ENCODE results near the gene RYR1.

RYR1 gene

DNA sequence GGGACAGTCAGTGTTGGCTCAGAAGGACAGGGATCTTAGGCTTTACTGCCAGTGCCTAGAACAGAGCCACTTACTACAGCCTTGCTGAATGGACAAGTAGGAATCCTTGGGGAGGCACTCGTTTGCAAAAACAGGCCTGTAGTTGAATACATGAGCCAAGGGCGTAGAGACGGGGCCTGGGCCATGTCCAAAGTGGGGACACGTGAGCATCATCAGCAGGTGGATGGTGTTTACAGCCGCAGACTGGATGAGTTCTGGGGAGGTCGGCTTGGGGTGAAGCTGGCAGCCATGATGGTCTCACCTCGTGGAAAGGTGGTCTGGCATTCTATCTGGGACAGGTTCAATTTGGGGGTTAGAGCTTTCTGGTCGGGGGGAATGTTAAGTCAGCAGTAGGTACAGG is 17.5 kb downstream of the RYR1 start:
- TF ChIP-seq CTCF (IDR thresholded peaks at IDR 0.05; ENCODE audit: low read length, missing control alignments), result no peak
- DNase-seq (ENCODE audit: low read depth), result no peak
- no peak overlapping the region for H3K4me3 ChIP-seq (replicated peaks; ENCODE audit: low read depth, low read length)

GRCh38 chr19:38451629-38452028 is 18.1 kb downstream of the RYR1 start:
- no peak for TF ChIP-seq CTCF (IDR thresholded peaks at IDR 0.05; ENCODE audit: low read length, missing control alignments)
- no peak for DNase-seq (ENCODE audit: low read depth)
- no peak overlapping the region for H3K4me3 ChIP-seq (replicated peaks; ENCODE audit: low read depth, low read length)

DNA sequence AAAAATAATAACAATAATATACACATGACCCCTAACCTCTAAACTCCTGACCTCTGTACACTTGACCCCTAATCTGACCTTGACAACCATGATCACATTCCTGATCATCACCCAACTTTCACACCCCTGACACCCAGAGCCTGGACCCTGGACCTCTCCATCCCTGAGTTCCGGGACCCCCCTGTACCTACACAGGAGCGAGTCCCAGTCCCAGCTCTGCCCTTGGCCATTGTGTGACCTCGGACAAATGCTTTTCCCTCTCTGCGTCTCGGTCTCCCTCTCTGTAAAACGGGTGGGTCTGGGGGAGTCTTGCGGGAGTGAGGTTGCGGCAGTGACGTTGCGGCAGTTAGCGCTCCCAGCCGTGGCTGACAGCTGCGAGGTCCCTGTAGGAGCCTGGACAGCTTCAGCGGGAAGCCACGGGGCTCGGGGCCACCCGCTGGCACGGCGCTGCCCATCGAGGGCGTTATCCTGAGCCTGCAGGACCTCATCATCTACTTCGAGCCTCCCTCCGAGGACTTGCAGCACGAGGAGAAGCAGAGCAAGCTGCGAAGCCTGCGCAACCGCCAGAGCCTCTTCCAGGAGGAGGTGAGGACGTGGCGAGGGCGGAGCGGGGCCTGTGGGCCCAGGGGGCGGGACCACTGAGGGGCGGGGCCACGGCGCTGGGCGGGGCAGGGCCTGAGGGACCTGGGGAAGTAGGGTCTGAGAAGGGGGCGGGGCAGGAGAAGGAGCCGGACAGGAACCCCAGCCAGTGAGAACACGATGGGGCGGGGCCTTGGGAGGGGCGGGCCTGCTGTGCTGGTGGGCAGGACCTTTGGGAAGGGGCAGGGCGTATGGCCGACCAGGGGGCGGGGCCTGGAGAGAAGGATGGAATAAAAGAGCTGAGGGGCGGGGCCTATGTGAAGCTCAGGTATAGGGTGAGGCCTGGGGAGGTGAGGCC is 19.2 kb downstream of the RYR1 start:
- no peak for DNase-seq (ENCODE audit: low read depth)
- TF ChIP-seq CTCF (IDR thresholded peaks at IDR 0.05; ENCODE audit: low read length, missing control alignments), result no peak
- no peak overlapping the region for H3K4me3 ChIP-seq (replicated peaks; ENCODE audit: low read depth, low read length)

- no peak overlapping the region for H3K4me3 ChIP-seq (replicated peaks; ENCODE audit: low read depth, low read length)
- DNase-seq (ENCODE audit: low read depth), result no peak
- TF ChIP-seq CTCF (IDR thresholded peaks at IDR 0.05; ENCODE audit: low read length, missing control alignments), result no peak
Measured at GRCh38 chr19:38453596-38453995, 20.1 kb downstream of the RYR1 start.

DNA sequence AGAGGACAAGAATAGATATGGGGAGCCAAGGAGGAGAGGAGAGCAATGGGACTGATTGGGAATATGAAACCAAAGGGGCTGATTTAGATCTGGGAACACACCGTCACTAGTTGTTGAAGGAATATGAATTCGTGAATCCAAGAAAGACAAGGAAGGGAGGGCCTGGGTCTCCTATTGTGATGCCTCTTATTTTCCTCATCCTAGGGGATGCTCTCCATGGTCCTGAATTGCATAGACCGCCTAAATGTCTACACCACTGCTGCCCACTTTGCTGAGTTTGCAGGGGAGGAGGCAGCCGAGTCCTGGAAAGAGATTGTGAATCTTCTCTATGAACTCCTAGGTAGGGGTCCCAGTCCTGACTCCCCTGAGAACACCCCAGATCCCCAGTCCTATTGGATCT is 21.5 kb downstream of the RYR1 start:
- DNase-seq (ENCODE audit: low read depth), result peak; percentile 31
- no peak for TF ChIP-seq CTCF (IDR thresholded peaks at IDR 0.05; ENCODE audit: low read length, missing control alignments)
- H3K4me3 ChIP-seq (replicated peaks; ENCODE audit: low read depth, low read length), result no peak overlapping the region

- DNase-seq (ENCODE audit: low read depth), result no peak
- H3K4me3 ChIP-seq (replicated peaks; ENCODE audit: low read depth, low read length), result no peak overlapping the region
- no peak for TF ChIP-seq CTCF (IDR thresholded peaks at IDR 0.05; ENCODE audit: low read length, missing control alignments)
Measured at GRCh38 chr19:38457202-38457601, 23.7 kb downstream of the RYR1 start.
